ENCODE measurements around the gene RASSF4. TPM values are rescaled to one million over a fixed set of nuclear protein-coding genes. Genes with fewer than 3 reads are reported as not detected.
"Not testable (repeated sequence)": the region's sequence is repeated elsewhere in the genome, so short reads cannot be mapped to it uniquely, and the experiment has no call there.

The RASSF4 gene
- total RNA-seq, 2 experiments from 2014 or later: 1.2 to 2.0 TPM

GRCh38 chr10:44994752-44995530 lies 35.3 kb downstream of the RASSF4 start:
- ChIA-PET CTCF (no interaction called here), POLR2A (no interaction called here)

GRCh38 chr10:44995581-44995913 lies 35.9 kb downstream of the RASSF4 start:
- ChIA-PET CTCF (no interaction called here), POLR2A (no interaction called here)

DNA sequence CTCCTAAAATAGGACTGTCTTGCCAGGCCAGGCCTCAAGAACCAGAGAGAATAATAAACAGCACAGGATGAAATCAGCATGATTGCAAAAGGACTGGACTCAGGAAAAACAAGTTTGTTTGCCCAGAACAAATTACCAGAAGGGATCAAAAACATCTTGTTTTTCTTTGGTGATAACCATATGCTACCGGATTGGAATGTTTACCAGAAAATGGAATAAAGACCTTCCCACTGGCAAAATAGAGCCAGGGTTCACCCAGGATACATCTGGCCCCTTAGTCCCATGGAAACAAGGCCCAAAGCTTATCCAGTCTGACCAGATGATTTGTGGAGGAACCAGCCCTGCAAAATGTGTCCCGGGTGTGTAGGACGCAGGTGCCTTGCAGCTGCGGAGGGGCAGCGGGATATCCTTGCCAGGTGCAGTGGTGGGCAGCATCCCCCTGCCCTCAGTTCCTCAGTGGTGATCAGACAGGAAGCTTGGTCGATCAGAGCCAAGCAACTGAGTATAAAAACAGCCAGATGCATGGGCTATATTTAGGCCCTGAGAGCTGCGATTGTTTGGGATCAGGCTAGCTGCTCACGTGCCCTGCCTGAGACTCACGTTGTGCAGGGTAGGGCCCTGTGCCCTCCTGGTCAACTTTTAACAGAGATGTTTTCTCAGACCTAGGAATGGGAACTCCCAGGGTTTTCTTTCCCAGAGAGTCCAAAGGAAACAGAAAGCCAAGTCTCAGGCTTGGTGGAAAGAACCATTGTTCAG lies 36.5 kb downstream of the RASSF4 start:
- CTCF ChIA-PET: no interaction called here
- POLR2A ChIA-PET: no interaction called here

DNA sequence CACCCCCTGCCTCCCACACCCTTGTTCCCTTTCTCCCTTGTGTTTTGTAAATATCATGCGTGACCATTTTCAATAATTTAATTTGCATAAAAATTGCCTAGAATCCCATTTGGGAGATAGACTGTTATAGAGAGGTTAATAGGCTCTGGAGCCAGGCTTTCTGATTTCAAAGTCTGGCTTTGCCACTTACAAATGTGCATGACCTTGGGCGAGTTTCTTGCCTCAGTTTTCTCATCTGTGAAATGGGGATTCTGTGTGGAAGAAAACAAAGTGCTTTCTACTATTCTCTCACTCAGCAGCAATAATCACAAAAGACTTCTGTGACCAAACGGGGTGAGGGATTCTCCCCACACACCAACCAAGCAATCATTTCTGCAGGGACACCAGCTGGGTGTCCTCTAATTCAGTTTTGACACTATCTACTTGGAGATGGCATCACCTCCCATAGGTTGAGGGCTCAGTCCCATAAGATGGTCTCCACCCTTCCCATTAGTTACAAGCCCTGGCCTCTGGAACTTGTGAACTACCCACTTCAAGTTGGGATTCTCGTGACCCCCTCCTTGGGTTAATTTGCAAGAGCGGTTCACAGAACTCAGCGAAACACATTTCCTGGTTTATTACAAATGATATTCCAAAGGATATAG lies 37.6 kb downstream of the RASSF4 start:
- POLR2A ChIA-PET: no interaction called here
- CTCF ChIA-PET: no interaction called here

- CTCF ChIA-PET: no interaction called here
Measured at GRCh38 chr10:44998146-44998631, 38.6 kb downstream of the RASSF4 start.

DNA sequence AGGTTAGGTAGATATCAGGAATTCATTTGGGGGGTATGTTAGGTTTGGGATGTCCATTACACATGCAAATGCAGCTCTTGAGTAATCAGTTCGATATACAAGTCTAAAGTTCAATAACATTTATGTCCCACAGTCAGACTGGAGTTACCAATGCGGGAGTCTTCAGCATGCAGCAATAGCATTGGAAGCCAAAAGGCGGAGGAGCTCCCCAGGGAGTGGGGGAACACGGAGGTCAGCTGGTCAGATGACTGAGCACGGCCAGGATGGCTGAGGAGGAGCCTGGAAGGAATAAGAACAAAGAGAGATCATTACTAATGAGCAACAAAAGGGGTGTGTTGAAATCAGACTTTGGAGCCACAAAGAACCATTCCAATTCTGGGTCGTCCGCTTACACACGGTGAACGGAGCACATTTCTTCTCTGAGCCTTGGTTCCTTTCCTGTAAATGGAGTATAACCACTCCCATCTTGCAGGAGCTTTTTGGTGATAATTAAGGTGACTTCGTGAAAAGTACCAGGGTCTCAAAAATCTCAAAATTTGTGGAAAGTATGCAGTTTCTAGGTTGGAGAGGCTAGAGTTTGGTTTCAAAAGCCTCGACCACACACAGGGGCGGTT lies 40.6 kb downstream of the RASSF4 start:
- ChIA-PET POLR2A (no interaction called here), CTCF (interaction anchor here (0.6 kb wide), 1 partner anchor 77 kb away, joined by 4 read pairs; no protein-coding TSS in a partner anchor)

More at GRCh38 chr10:44998146-44998631, 38.6 kb downstream of the RASSF4 start:
- POLR2A ChIA-PET: no interaction called here

- ChIA-PET POLR2A (no interaction called here), CTCF (no interaction called here)
Measured at GRCh38 chr10:45000752-45001380, 41.3 kb downstream of the RASSF4 start, which contains the start of gene ZNF22. ZNF22 (plus strand) TSS chr10:45000923; CDS start chr10:45003369, 2,446 bp downstream.

DNA sequence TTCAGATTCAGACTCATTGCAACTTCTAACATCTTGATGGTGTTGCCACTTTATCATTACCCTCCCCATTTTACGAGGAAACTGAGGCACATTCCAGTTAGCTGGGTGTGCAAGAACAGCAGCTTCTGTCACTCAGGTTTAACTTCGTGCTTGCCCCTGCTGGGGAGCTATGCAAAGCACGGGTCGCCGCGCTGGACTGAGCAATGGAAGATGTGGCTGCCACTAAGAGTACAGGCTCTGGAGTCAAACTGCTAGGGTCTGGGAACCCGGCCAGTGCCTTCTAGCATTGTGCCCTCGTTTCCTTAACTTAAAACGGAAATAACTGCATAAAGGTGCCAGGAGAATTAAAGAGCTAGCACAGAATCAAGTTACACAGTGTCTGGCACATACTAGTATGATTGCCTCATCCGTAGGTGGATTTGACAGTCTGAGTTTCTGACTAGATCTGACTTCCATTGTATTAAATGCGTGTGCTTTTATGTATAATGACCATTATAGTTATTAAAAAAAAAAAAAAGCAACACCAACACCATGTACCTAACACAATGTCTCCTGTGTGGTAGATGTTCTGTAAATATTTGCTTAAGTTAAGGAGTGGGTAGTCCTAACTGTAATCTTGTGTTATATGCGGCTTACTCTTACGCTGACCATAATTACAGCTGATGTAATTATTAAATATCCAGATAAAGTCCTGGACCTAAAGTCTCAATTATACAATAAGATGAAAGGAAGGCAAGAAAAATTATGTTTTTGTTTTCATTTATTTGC lies 42.0 kb downstream of the RASSF4 start:
- ChIA-PET CTCF (no interaction called here), POLR2A (no interaction called here)

DNA sequence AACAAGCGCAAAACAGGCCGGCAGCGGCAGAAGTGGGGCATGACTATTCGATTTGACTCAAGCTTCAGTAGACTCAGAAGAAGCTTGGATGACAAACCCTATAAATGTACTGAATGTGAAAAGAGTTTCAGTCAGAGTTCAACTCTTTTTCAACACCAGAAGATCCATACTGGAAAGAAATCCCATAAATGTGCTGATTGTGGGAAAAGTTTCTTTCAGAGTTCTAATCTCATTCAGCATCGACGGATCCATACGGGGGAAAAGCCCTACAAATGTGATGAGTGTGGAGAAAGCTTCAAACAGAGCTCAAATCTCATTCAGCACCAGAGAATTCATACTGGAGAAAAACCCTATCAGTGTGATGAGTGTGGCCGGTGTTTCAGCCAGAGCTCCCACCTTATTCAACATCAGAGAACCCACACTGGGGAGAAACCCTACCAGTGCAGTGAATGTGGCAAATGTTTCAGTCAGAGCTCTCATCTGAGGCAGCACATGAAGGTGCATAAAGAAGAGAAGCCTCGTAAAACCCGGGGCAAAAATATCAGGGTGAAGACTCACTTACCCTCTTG lies 43.9 kb downstream of the RASSF4 start:
- ChIA-PET POLR2A (no interaction called here), CTCF (no interaction called here)

DNA sequence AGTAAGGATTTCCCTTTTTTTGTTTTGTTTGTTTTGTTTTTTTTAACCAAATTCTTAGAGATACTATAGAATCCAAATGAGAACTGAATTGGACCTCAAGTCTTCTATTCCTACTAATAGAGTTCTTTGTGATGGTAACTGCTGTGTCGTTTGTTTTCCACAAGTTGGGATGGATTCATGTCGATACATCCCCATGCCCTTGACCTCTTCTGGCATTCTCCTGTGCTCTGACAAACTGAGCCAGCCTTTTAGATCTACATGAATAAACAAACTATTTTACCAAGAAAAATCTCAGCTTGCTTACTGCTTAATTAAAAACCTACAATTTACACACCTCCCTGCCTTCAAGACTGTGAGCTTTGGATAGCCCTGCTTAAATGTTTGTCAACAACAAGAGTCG lies 45.1 kb downstream of the RASSF4 start:
- ChIA-PET POLR2A (no interaction called here), CTCF (interaction anchor here (0.7 kb wide), 1 partner anchor 230 kb away, joined by 4 read pairs; no protein-coding TSS in a partner anchor)

DNA sequence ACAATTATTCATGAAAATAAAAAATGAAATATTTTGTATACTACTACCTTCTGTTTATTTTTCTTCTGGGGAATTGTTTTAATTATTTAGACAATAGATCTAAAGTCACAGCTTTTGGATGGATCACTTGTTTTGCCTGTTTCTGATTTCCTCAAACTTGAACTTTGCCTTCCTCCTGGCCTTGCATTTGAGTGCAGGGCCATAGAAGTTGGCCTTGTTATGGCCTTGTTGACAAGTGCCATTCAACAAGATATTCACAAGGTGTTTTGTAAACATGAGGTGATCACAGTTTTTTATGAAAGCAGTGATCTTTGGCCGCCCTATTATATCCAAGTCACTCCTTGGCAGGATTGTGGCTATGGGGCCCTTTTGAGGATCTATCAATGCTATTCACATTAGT lies 45.7 kb downstream of the RASSF4 start:
- POLR2A ChIA-PET: no interaction called here

DNA sequence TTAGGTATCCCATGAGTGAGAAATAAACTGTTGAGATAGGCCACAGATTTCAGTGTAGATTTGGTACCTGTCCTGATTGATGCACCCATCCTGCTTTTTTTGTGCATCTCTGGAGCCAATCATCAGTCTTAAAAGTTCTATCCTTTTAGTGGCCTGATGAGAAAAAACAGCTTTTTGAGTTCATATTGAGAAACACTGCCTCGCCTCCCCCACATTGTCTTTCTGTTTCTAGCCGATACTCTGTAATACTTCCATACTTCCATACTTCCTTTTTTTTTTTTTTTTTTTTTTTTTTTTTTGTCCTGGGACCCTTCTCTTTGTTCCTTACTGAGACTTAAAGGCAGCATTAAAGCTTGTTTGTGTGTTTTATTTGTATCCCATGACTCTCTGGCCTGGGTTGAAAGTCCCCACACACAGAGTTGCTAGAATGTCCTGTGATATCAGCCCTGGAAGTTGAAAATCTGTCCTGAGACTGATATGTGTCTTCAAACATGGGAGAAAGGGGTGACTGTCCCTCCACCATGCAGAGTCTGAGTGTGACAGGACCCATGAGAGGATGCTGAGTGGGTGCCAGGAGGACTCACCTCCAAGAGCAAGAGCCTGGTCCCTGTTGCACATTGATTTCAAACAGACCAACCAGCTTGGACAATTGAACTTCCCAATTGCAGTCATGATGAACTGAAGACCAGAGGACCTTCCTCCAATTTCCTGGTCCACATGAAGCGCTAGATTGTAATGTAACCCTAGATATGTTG lies 46.9 kb downstream of the RASSF4 start:
- POLR2A ChIA-PET: no interaction called here
- CTCF ChIA-PET: interaction anchor here (1.4 kb wide), 1 partner anchor 229 kb away, joined by 3 read pairs; no protein-coding TSS in a partner anchor

More for the DNA sequence above, 45.7 kb downstream of the RASSF4 start:
- CTCF ChIA-PET: interaction anchor here (0.7 kb wide), 1 partner anchor 230 kb away, joined by 4 read pairs; no protein-coding TSS in a partner anchor

DNA sequence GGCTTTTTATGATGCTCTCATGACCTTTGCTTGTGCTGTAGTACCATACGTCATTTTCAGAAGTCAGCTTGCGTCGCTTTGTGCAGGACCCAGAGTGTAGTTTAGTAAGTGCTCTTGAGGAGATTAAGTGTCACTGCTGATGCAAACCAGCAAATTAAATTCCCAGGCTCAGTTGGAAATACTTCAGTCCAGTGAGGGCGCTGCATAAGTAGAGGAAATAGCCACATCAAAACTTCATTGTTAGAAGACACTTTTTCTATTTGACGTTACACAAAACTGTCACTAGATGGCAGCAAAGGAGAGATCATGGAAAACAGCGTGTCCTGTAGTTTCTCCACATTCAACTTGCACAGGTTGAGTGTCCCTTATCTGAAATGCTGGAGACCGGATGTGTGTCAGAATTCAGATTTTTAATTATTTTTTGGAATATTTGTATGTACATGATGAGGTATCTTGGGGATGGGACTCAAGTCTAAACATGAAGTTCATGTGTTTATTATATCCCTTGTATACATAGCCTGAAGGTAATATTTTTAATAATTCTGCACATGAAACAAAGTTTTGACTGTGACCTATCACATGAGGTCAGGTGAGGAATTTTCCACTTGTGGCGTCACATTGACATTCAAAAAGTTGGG lies 49.0 kb downstream of the RASSF4 start:
- ChIA-PET CTCF (interaction anchor here (1.1 kb wide), 1 partner anchor 10 kb away, joined by 4 read pairs; no protein-coding TSS in a partner anchor), POLR2A (no interaction called here)

- CTCF ChIA-PET, POLR2A ChIA-PET: not testable (repeated sequence)
Measured at GRCh38 chr10:45014557-45014956, 55.0 kb downstream of the RASSF4 start.

DNA sequence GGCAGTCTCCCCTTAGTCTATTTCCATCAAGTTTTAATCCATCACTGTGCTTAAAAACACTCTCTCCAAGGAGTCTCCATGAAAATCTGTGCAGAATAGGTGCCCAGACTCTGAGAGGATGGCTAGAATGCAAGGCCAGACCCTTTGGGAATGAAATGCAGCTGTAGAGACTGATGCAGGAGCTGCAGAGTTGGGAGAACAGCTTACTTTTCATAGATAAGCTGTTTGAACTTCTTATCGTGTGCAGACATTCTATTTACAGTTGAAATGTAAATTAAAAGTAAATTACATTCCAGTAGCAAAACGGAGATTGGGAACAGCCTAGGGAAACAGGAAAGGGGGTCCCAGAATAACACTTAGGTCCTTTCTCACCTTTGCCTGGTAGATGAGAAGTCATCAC lies 56.0 kb downstream of the RASSF4 start:
- CTCF ChIA-PET: no interaction called here
- POLR2A ChIA-PET: no interaction called here

- CTCF ChIA-PET: no interaction called here
- POLR2A ChIA-PET: no interaction called here
Measured at GRCh38 chr10:45023426-45023825, 63.8 kb downstream of the RASSF4 start.

- ChIA-PET POLR2A (no interaction called here), CTCF (no interaction called here)
Measured at GRCh38 chr10:45034301-45034700, 74.7 kb downstream of the RASSF4 start.
